Measurements from ENCODE around the gene ZRANB1. TPM values are rescaled to one million over a fixed set of nuclear protein-coding genes. Genes with fewer than 3 reads are reported as not detected.
A peak's percentile ranks its signal among the peaks of the same experiment; 100 is the strongest.

The ZRANB1 gene
- total and polyA plus RNA-seq, 2 of the 13 experiments (the other 11 are each of a cell fraction or from before 2014, with no cell fraction given) = 10.3 to 19.6 TPM

- 0 out of 2 replicates have a peak, but pooled peaks have one; percentile 0 for TF ChIP-seq ZFY (CRISPR knock-in tag; IDR thresholded peaks at IDR 0.05)
- no peak for TF ChIP-seq ZNF121 (CRISPR knock-in tag; IDR thresholded peaks at IDR 0.05)
- TF ChIP-seq ZNF790 (CRISPR knock-in tag; IDR thresholded peaks at IDR 0.05; ENCODE audit: borderline replicate concordance) = no peak
- TF ChIP-seq ZNF224 (CRISPR knock-in tag; IDR thresholded peaks at IDR 0.05) = no peak
- TF ChIP-seq POLR2A (IDR thresholded peaks at IDR 0.05; ENCODE audit: insufficient read depth in 1 of 2, low read depth in 2 of 2, low read length in 2 of 2) = peak; percentile 20 to 57; a peak in 1 of 4 replicates
- no peak for TF ChIP-seq NFIB (CRISPR knock-in tag; IDR thresholded peaks at IDR 0.05; ENCODE audit: borderline replicate concordance)
- no peak for TF ChIP-seq GLI4 (CRISPR knock-in tag; IDR thresholded peaks at IDR 0.05; ENCODE audit: borderline replicate concordance)
- no peak for TF ChIP-seq ZNF724P (CRISPR knock-in tag; IDR thresholded peaks at IDR 0.05; ENCODE audit: borderline replicate concordance)
- no peak for TF ChIP-seq ZNF512B (CRISPR knock-in tag; IDR thresholded peaks at IDR 0.05; ENCODE audit: borderline replicate concordance)
- no peak for TF ChIP-seq FOXA1 (IDR thresholded peaks at IDR 0.05)
- TF ChIP-seq FOXA1 (CRISPR knock-in tag; IDR thresholded peaks at IDR 0.05) = peak; percentile 66
- TF ChIP-seq ZNF530 (CRISPR knock-in tag; IDR thresholded peaks at IDR 0.05; ENCODE audit: low read depth) = no peak
- no peak for TF ChIP-seq ZBTB10 (CRISPR knock-in tag; IDR thresholded peaks at IDR 0.05; ENCODE audit: borderline replicate concordance)
- no peak for TF ChIP-seq ZFP1 (CRISPR knock-in tag; IDR thresholded peaks at IDR 0.05)
- TF ChIP-seq KDM3A (CRISPR knock-in tag; IDR thresholded peaks at IDR 0.05; ENCODE audit: low read depth) = no peak
- TF ChIP-seq GATAD2A (CRISPR knock-in tag; IDR thresholded peaks at IDR 0.05) = no peak
- TF ChIP-seq ZNF780A (CRISPR knock-in tag; IDR thresholded peaks at IDR 0.05) = no peak
- TF ChIP-seq ZNF543 (CRISPR knock-in tag; IDR thresholded peaks at IDR 0.05) = no peak
- no peak for TF ChIP-seq RARA (CRISPR knock-in tag; IDR thresholded peaks at IDR 0.05)
- TF ChIP-seq CREM (IDR thresholded peaks at IDR 0.05) = no peak
- TF ChIP-seq CREM (CRISPR knock-in tag; IDR thresholded peaks at IDR 0.05) = no peak
- TF ChIP-seq, protein P1, sequence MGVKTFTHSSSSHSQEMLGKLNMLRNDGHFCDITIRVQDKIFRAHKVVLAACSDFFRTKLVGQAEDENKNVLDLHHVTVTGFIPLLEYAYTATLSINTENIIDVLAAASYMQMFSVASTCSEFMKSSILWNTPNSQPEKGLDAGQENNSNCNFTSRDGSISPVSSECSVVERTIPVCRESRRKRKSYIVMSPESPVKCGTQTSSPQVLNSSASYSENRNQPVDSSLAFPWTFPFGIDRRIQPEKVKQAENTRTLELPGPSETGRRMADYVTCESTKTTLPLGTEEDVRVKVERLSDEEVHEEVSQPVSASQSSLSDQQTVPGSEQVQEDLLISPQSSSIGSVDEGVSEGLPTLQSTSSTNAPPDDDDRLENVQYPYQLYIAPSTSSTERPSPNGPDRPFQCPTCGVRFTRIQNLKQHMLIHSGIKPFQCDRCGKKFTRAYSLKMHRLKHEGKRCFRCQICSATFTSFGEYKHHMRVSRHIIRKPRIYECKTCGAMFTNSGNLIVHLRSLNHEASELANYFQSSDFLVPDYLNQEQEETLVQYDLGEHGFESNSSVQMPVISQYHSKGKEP (CRISPR knock-in tag; IDR thresholded peaks at IDR 0.05) = no peak
- TF ChIP-seq KDM5A (IDR thresholded peaks at IDR 0.05; ENCODE audit: borderline replicate concordance, low read length) = 0 out of 2 replicates have a peak, but pooled peaks have one; percentile 42
- TF ChIP-seq RBFOX2 (IDR thresholded peaks at IDR 0.05; ENCODE audit: low read depth, low read length) = no peak
- TF ChIP-seq MEIS2 (CRISPR knock-in tag; IDR thresholded peaks at IDR 0.05) = no peak
- no peak for TF ChIP-seq ZBTB38 (CRISPR knock-in tag; IDR thresholded peaks at IDR 0.05)
Measured at GRCh38 chr10:124917428-124918190, 24.3 kb upstream of the ZRANB1 start (continued).

Measured in HepG2 (cell line).